HCT116 (cell line): ENCODE results near the gene LRRFIP1. TPM values are rescaled to one million over a fixed set of nuclear protein-coding genes. Genes with fewer than 3 reads are reported as not detected.

Experiments
- ATAC-seq: fragments of 200-7000 bp; cut with Tn5 transposase; 2 replicates; pipeline ENCODE4 v1.9.1; 2020; ENCODE audit warnings: mild to moderate bottlenecking, moderate library complexity
- BruUV-seq: library from RNA; stranded (reverse); fragments of 400-500 nt; replicated peaks from 2 replicates; lab custom pipeline; 2021; lab: Mats Ljungman, UMichigan
- CTCF ChIA-PET: fragments of 300-600 bp; sonication (Branson Sonifier 250); formaldehyde crosslinking; loops from one replicate; lab custom pipeline; 2021; ENCODE audit warnings: antibody characterized with exemption; lab: Charles Lee
- POLR2A ChIA-PET: fragments of 300-600, 350-600 bp; sonication (Branson Sonifier 250); formaldehyde crosslinking; loops from one replicate; lab custom pipeline; 2021; ENCODE audit warnings: antibody characterized with exemption; lab: Charles Lee
- RAD21 ChIA-PET, 2 experiments: fragments of 300-600 bp; sonication (Branson Sonifier 250); formaldehyde crosslinking; loops; one replicate each; lab custom pipeline; 2023; ENCODE audit warnings: low total read pairs in 2 of 2; ENCODE audit not compliant: uncharacterized antibody in 2 of 2, unreplicated experiment in 2 of 2, low non-redundant PET in 1 of 2; lab: Charles Lee
- DNase-seq: peaks from one replicate; pipeline ENCODE4 v3.0.0-alpha.2; 2010; ENCODE audit warnings: low read depth, low spot score
- H2AFZ ChIP-seq: fragments of 200-600 bp; shearing (Covaris generic), sonication (generic); 2 replicates; pipeline ENCODE4 v1.6.1; 2017; ENCODE audit warnings: low read depth, mixed run types, mixed read lengths, antibody characterized with exemption, low read length; ENCODE audit not compliant: poor library complexity, severe bottlenecking
- H3K27ac ChIP-seq: 2 replicates; pipeline ENCODE4 v1.5.1; 2012; ENCODE audit warnings: low read depth, low read length
- H3K27me3 ChIP-seq: fragments of 200-600 bp; sonication (generic); 2 replicates; pipeline ENCODE4 v1.6.1; 2016; ENCODE audit warnings: mixed run types, low read length, mixed read lengths; ENCODE audit not compliant: insufficient read depth
- H3K36me3 ChIP-seq, 2 experiments: fragments of 200-500 bp in 1 of 2; fragments of 200-600 bp in 1 of 2; sonication (Bioruptor generic) in 1 of 2; sonication (generic) in 1 of 2; 2 replicates each; pipeline versions ENCODE4 v1.5.1 to v1.6.1; 2014 to 2016; ENCODE audit warnings: low read length in 2 of 2, inconsistent platforms in 1 of 2, mixed read lengths in 1 of 2, mixed run types in 1 of 2; ENCODE audit not compliant: insufficient read depth in 2 of 2, control insufficient read depth in 1 of 2
- H3K4me1 ChIP-seq, 2 experiments: fragments of 200-600 bp in 1 of 2; sonication (generic) in 1 of 2; 2 replicates each; pipeline versions ENCODE4 v1.5.1 to v1.6.1; 2012 to 2017; ENCODE audit warnings: low read length in 2 of 2, inconsistent platforms in 1 of 2, mild to moderate bottlenecking in 1 of 2, mixed read lengths in 1 of 2, mixed run types in 1 of 2, moderate library complexity in 1 of 2; ENCODE audit not compliant: insufficient read depth in 2 of 2, control insufficient read depth in 1 of 2
- H3K4me2 ChIP-seq: fragments of 200-600 bp; sonication (generic); 2 replicates; pipeline ENCODE4 v1.6.1; 2017; ENCODE audit warnings: mixed run types, low read length, mixed read lengths
- H3K4me3 ChIP-seq, 2 experiments: fragments of 200-600 bp in 1 of 2; sonication (generic) in 1 of 2; replicated peaks in 1 of 2; 2 replicates each; pipeline ENCODE4 v1.5.1; 2011 to 2016; ENCODE audit warnings: low read length in 2 of 2, control low read depth in 1 of 2, low read depth in 1 of 2, mild to moderate bottlenecking in 1 of 2, mixed read lengths in 1 of 2, mixed run types in 1 of 2
- H3K79me2 ChIP-seq: fragments of 200-600 bp; sonication (generic); 2 replicates; pipeline ENCODE4 v1.6.1; 2017; ENCODE audit warnings: mild to moderate bottlenecking, mixed run types, low read length, moderate library complexity, mixed read lengths; ENCODE audit not compliant: insufficient read depth
- H3K9ac ChIP-seq: fragments of 200-600 bp; sonication (generic); 2 replicates; pipeline ENCODE4 v1.6.1; 2016; ENCODE audit warnings: low read length, mixed read lengths
- H3K9me2 ChIP-seq: fragments of 200-600 bp; sonication (generic), shearing (Covaris generic); 2 replicates; pipeline ENCODE4 v1.6.1; 2017; ENCODE audit warnings: mixed run types, mild to moderate bottlenecking, moderate library complexity; ENCODE audit not compliant: insufficient read depth
- H3K9me3 ChIP-seq, 2 experiments: fragments of 200-500 bp in 1 of 2; fragments of 200-600 bp in 1 of 2; sonication (Bioruptor generic) in 1 of 2; sonication (generic) in 1 of 2; 2 replicates each; pipeline ENCODE4 v1.6.1; 2014 to 2017; ENCODE audit warnings: low read length in 2 of 2, mixed read lengths in 2 of 2, inconsistent platforms in 1 of 2, low read depth in 1 of 2, mild to moderate bottlenecking in 1 of 2, mixed run types in 1 of 2, moderate library complexity in 1 of 2; ENCODE audit not compliant: control insufficient read depth in 1 of 2, insufficient read depth in 1 of 2
- H4K20me1 ChIP-seq: fragments of 200-600 bp; sonication (generic), shearing (Covaris generic); 2 replicates; pipeline ENCODE4 v1.6.1; 2017; ENCODE audit warnings: mixed run types, mild to moderate bottlenecking, moderate library complexity; ENCODE audit not compliant: insufficient read depth
- ATF3 ChIP-seq: IDR thresholded peaks from 2 replicates; pipeline ENCODE4 v1.6.1; 2012
- CBX3 ChIP-seq: IDR thresholded peaks from 2 replicates; pipeline ENCODE4 v1.6.1; 2012; ENCODE audit warnings: low read depth
- CEBPB ChIP-seq: IDR thresholded peaks from 2 replicates; pipeline ENCODE4 v1.6.1; 2012; ENCODE audit warnings: low read depth
- ELF1 ChIP-seq: IDR thresholded peaks from 2 replicates; pipeline ENCODE4 v1.6.1; 2012; ENCODE audit warnings: low read depth, borderline replicate concordance
- EZH2 ChIP-seq: fragments of 200-600 bp; sonication (generic); IDR thresholded peaks from 2 replicates; pipeline ENCODE4 v1.6.1; 2017; ENCODE audit warnings: antibody characterized with exemption, mixed run types
- EZH2phosphoT487 ChIP-seq: fragments of 200-600 bp; IDR thresholded peaks from 2 replicates; pipeline ENCODE4 v1.6.1; 2018; ENCODE audit warnings: antibody characterized with exemption, borderline replicate concordance
- FOSL1 ChIP-seq: IDR thresholded peaks from 2 replicates; pipeline ENCODE4 v1.6.1; 2012; ENCODE audit warnings: low read depth
- MAX ChIP-seq: IDR thresholded peaks from 2 replicates; pipeline ENCODE4 v1.6.1; 2012
- POLR2A ChIP-seq: IDR thresholded peaks from 2 replicates; pipeline ENCODE4 v1.7.0; 2011; ENCODE audit warnings: borderline replicate concordance; ENCODE audit not compliant: insufficient read depth, insufficient read length; ENCODE audit errors: extremely low read depth
- POLR2AphosphoS5 ChIP-seq: IDR thresholded peaks from 2 replicates; pipeline ENCODE4 v1.6.1; 2011; ENCODE audit warnings: mild to moderate bottlenecking, low read depth, low read length, moderate library complexity
- RAD21 ChIP-seq: IDR thresholded peaks from 2 replicates; pipeline ENCODE4 v1.6.1; 2012; ENCODE audit warnings: low read depth, mild to moderate bottlenecking
- REST ChIP-seq: IDR thresholded peaks from 2 replicates; pipeline ENCODE4 v1.6.1; 2012; ENCODE audit warnings: low read depth
- SIN3A ChIP-seq: IDR thresholded peaks from 2 replicates; pipeline ENCODE4 v1.6.1; 2012; ENCODE audit warnings: low read depth
- SP1 ChIP-seq: IDR thresholded peaks from 2 replicates; pipeline ENCODE4 v1.6.1; 2012; ENCODE audit warnings: low read depth
- SRF ChIP-seq: IDR thresholded peaks from 2 replicates; pipeline ENCODE4 v1.6.1; 2012; ENCODE audit warnings: low read depth
- TCF7L2 ChIP-seq: IDR thresholded peaks from 2 replicates; pipeline ENCODE4 v1.7.0; 2011; ENCODE audit warnings: borderline replicate concordance, inconsistent platforms; ENCODE audit not compliant: insufficient read depth, insufficient read length; ENCODE audit errors: extremely low read depth
- YY1 ChIP-seq: IDR thresholded peaks from 2 replicates; pipeline ENCODE4 v1.6.1; 2011; ENCODE audit warnings: low read length, low read depth, moderate library complexity, mild to moderate bottlenecking; ENCODE audit not compliant: insufficient replicate concordance; ENCODE audit errors: extremely low read depth
- ZBTB33 ChIP-seq: IDR thresholded peaks from 2 replicates; pipeline ENCODE4 v1.6.1; 2011; ENCODE audit warnings: mild to moderate bottlenecking, low read length, moderate library complexity; ENCODE audit not compliant: insufficient replicate concordance; ENCODE audit errors: extremely low read depth
- ZFX ChIP-seq: fragments of 450-650 bp; IDR thresholded peaks from 2 replicates; pipeline ENCODE4 v1.6.1; 2017
- intact Hi-C: fragments of 100-400 bp; cut with micrococcal nuclease; formaldehyde crosslinking; loops from 2 replicates; pipeline ENCODE4 v1.10.0; 2022
- total RNA-seq: library from RNA; stranded (reverse); gene quantifications from one replicate; pipeline ENCODE4 v1.2.1, GENCODE V29; 2021; ENCODE audit not compliant: unreplicated experiment

The LRRFIP1 gene
- total RNA-seq, 1 experiment from 2014 or later: 76.9 TPM

GRCh38 chr2:237725661-237726060 lies 98.3 kb downstream of the LRRFIP1 start:
- Histone ChIP-seq H3K4me2 (no peak overlapping the region), H4K20me1 (peaks cover 11% of the 10 kb centered on the region; the same call in 1 of the 2 replicates), H3K4me3 (no peak overlapping the region), H3K27ac (no peak overlapping the region), H3K9me2 (no peaks in the 10 kb centered on the region), H3K27me3 (no peaks in the 10 kb centered on the region), H3K79me2 (peaks cover 88% of the 10 kb centered on the region), H3K36me3 (peaks cover 0 to 3% of the 10 kb centered on the region in 2 experiments; a peak in 1 of 4 replicates), H3K9me3 (no peaks in the 10 kb centered on the region), H3K9ac (no peak overlapping the region), H3K4me1 (peaks cover 6 to 41% of the 10 kb centered on the region in 2 experiments; a peak in 3 of 4 replicates), H2AFZ (no peak overlapping the region)
- BruUV-seq: no TSS peak
- POLR2A ChIA-PET: no interaction called here
- CTCF ChIA-PET: interaction anchor here (1.2 kb wide), 1 partner anchor 52 kb away, joined by 4 read pairs; no protein-coding TSS in a partner anchor
- TF ChIP-seq CEBPB (no peak), REST (no peak), SRF (no peak), EZH2 (no peak), SP1 (no peak), ELF1 (no peak), ZBTB33 (no peak), POLR2A (no peak), POLR2AphosphoS5 (no peak), ATF3 (no peak), FOSL1 (no peak), MAX (no peak), SIN3A (no peak), EZH2phosphoT487 (no peak), TCF7L2 (no peak), YY1 (no peak), CBX3 (no peak), RAD21 (no peak), ZFX (no peak)
- no peak for ATAC-seq
- intact Hi-C loops: no loop called here
- RAD21 ChIA-PET: no interaction called here
- DNase-seq: no peak
